Measurements from ENCODE around the gene GPC6.

GPC6 gene

GRCh38 chr13:94309997-94310855 lies 1083.6 kb downstream of the GPC6 start:
- Histone ChIP-seq H3K36me3 (ENCODE audit: insufficient read depth, low read length) (no peaks in the 10 kb centered on the region), H3K4me1 (ENCODE audit: insufficient read depth, low read length, poor library complexity, severe bottlenecking) (no peaks in the 10 kb centered on the region), H3K9me3 (ENCODE audit: insufficient read depth, low read depth, low read length) (no peaks in the 10 kb centered on the region), H3K79me2 (ENCODE audit: insufficient read depth, low read length) (no peaks in the 10 kb centered on the region), H3K9ac (ENCODE audit: low read depth, low read length, poor library complexity, severe bottlenecking) (no peak overlapping the region), H3K9me2 (replicated peaks; ENCODE audit: low read depth, low read length) (no peaks in the 10 kb centered on the region), H3F3A (ENCODE audit: low read depth) (no peaks in the 10 kb centered on the region), H2AFZ (ENCODE audit: low read length) (no peak overlapping the region), H3K4me2 (ENCODE audit: low read depth, low read length, poor library complexity, severe bottlenecking) (no peak overlapping the region), H3K4me3 (ENCODE audit: low read length, poor library complexity, severe bottlenecking) (no peak overlapping the region), H3K27me3 (ENCODE audit: insufficient read depth, low read length, poor library complexity, severe bottlenecking) (no peaks in the 10 kb centered on the region), H4K20me1 (ENCODE audit: insufficient read depth, low read length, poor library complexity, severe bottlenecking) (no peaks in the 10 kb centered on the region)
- TF ChIP-seq EZH2phosphoT487 (IDR thresholded peaks at IDR 0.05; ENCODE audit: borderline replicate concordance) (no peak), CTCF (conservative IDR thresholded peaks at IDR 0.05; ENCODE audit: low read length) (no peak)

- Histone ChIP-seq H3F3A (ENCODE audit: low read depth) (no peaks in the 10 kb centered on the region), H3K4me2 (ENCODE audit: low read depth, low read length, poor library complexity, severe bottlenecking) (no peak overlapping the region), H3K4me3 (ENCODE audit: low read length, poor library complexity, severe bottlenecking) (no peak overlapping the region), H3K9ac (ENCODE audit: low read depth, low read length, poor library complexity, severe bottlenecking) (no peak overlapping the region), H3K9me2 (replicated peaks; ENCODE audit: low read depth, low read length) (no peaks in the 10 kb centered on the region), H3K36me3 (ENCODE audit: insufficient read depth, low read length) (no peaks in the 10 kb centered on the region), H3K27me3 (ENCODE audit: insufficient read depth, low read length, poor library complexity, severe bottlenecking) (no peaks in the 10 kb centered on the region), H2AFZ (ENCODE audit: low read length) (no peak overlapping the region), H3K9me3 (ENCODE audit: insufficient read depth, low read depth, low read length) (no peaks in the 10 kb centered on the region), H3K79me2 (ENCODE audit: insufficient read depth, low read length) (no peaks in the 10 kb centered on the region), H4K20me1 (ENCODE audit: insufficient read depth, low read length, poor library complexity, severe bottlenecking) (no peaks in the 10 kb centered on the region), H3K4me1 (ENCODE audit: insufficient read depth, low read length, poor library complexity, severe bottlenecking) (no peaks in the 10 kb centered on the region)
- TF ChIP-seq CTCF (conservative IDR thresholded peaks at IDR 0.05; ENCODE audit: low read length) (no peak), EZH2phosphoT487 (IDR thresholded peaks at IDR 0.05; ENCODE audit: borderline replicate concordance) (no peak)
Measured at GRCh38 chr13:94311893-94312292, 1085.3 kb downstream of the GPC6 start.

DNA sequence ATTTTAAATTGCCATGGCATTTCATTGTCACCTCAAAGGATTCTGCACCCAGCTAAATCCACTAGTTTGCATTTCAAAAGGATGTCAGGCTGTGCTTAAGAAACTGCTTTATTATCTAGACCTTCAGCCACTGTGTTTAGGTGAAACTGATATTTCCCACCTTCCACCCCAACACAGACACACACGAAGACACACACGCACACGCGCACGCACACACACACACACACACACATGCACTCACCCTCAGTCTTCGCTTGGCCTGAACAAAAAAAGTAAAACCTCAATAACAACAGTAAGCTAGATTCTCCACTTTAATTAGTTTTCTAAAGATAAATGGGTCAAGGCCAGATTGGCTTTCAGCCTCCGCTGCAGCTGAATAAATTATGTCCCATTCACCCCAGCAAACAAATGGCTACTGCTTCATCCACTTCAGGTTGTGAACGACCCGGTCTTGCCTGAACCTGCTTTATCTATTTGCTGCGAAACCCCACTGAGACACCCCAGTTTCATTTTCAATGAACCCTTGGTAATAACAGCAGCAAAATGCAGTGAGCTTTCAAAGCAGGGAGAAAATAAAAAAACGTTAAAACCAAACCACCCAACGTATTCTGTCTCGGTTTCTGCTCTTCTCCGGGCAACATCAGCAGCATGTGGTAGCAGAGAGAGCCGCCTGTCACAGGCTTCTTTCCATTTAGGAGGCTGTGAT lies 1086.1 kb downstream of the GPC6 start:
- Histone ChIP-seq H3K79me2 (ENCODE audit: insufficient read depth, low read length) (no peaks in the 10 kb centered on the region), H3F3A (ENCODE audit: low read depth) (no peaks in the 10 kb centered on the region), H3K27me3 (ENCODE audit: insufficient read depth, low read length, poor library complexity, severe bottlenecking) (no peaks in the 10 kb centered on the region), H2AFZ (ENCODE audit: low read length) (no peak overlapping the region), H3K9me2 (replicated peaks; ENCODE audit: low read depth, low read length) (no peaks in the 10 kb centered on the region), H3K4me1 (ENCODE audit: insufficient read depth, low read length, poor library complexity, severe bottlenecking) (no peaks in the 10 kb centered on the region), H4K20me1 (ENCODE audit: insufficient read depth, low read length, poor library complexity, severe bottlenecking) (no peaks in the 10 kb centered on the region), H3K36me3 (ENCODE audit: insufficient read depth, low read length) (no peaks in the 10 kb centered on the region), H3K4me3 (ENCODE audit: low read length, poor library complexity, severe bottlenecking) (no peak overlapping the region), H3K9me3 (ENCODE audit: insufficient read depth, low read depth, low read length) (no peaks in the 10 kb centered on the region), H3K9ac (ENCODE audit: low read depth, low read length, poor library complexity, severe bottlenecking) (no peak overlapping the region), H3K4me2 (ENCODE audit: low read depth, low read length, poor library complexity, severe bottlenecking) (no peak overlapping the region)
- no peak for TF ChIP-seq CTCF (conservative IDR thresholded peaks at IDR 0.05; ENCODE audit: low read length)
- TF ChIP-seq EZH2phosphoT487 (IDR thresholded peaks at IDR 0.05; ENCODE audit: borderline replicate concordance): no peak
